Testis (tissue), 2 donors: ENCODE measurements around the gene VAT1.

Experiments used
- CTCF ChIP-seq, 3 experiments: fragments of 450-650 bp in 2 of 3; fragments of 200-600 bp in 1 of 3; sonication (generic) in 1 of 3; IDR thresholded peaks; one replicate each; pipeline ENCODE4 v1.5.1; 2016 to 2019; ENCODE audit warnings: antibody characterized with exemption in 3 of 3, mild to moderate bottlenecking in 2 of 3, moderate library complexity in 1 of 3
- POLR2A ChIP-seq: fragments of 450-650 bp; IDR thresholded peaks from one replicate; pipeline ENCODE4 v1.6.1; 2017; ENCODE audit warnings: antibody characterized with exemption, mild to moderate bottlenecking, moderate library complexity

- no peak for TF ChIP-seq CTCF (IDR thresholded peaks at IDR 0.05)
- no peak for TF ChIP-seq POLR2A
Observed at GRCh38 chr17:43062984-43063638, 40.9 kb upstream of the VAT1 start.
